NCI-H2196 (cell line): ENCODE data around the gene TDRD12.

Source experiments
- DNase-seq: peaks from one replicate; lab custom pipeline; 2025; ENCODE audit not compliant: unreplicated experiment; lab: John Stamatoyannopoulos, UW

The TDRD12 gene

GRCh38 chr19:32719611-32720059, at the start of gene TDRD12:
Gene TDRD12, plus strand, starts transcription at chr19:32719767. Its CDS starts 306 bp downstream, at chr19:32720073.
- no peak for DNase-seq

GRCh38 chr19:32671883-32672593, 47.5 kb upstream of the TDRD12 start:
- DNase-seq: no peak

- no peak for DNase-seq
Measured at GRCh38 chr19:32672841-32673240, 46.7 kb upstream of the TDRD12 start.

GRCh38 chr19:32673573-32673972, 46.0 kb upstream of the TDRD12 start:
- no peak for DNase-seq

- peak; percentile 47 for DNase-seq
Measured at GRCh38 chr19:32674153-32674930, 45.2 kb upstream of the TDRD12 start.

- DNase-seq: peak; percentile 99
Measured at GRCh38 chr19:32674931-32675719, 44.4 kb upstream of the TDRD12 start, which contains the start of gene ANKRD27. Gene ANKRD27, minus strand, starts transcription at chr19:32675180. Its CDS starts 16,165 bp downstream, at chr19:32659015.

GRCh38 chr19:32675720-32676185, 43.8 kb upstream of the TDRD12 start, which contains the start of gene RGS9BP:
Gene RGS9BP, plus strand, starts transcription at chr19:32675848. Its CDS starts 416 bp downstream, at chr19:32676264.
- DNase-seq: peak; percentile 69

- peak; percentile 22 for DNase-seq
Measured at GRCh38 chr19:32676186-32676894, 43.2 kb upstream of the TDRD12 start.

GRCh38 chr19:32676895-32677359, 42.6 kb upstream of the TDRD12 start:
- no peak for DNase-seq

GRCh38 chr19:32677657-32678056, 41.9 kb upstream of the TDRD12 start:
- no peak for DNase-seq

GRCh38 chr19:32680986-32681385, 38.6 kb upstream of the TDRD12 start:
- no peak for DNase-seq

- no peak for DNase-seq
Measured at GRCh38 chr19:32682317-32682716, 37.2 kb upstream of the TDRD12 start.

GRCh38 chr19:32686847-32687475, 32.6 kb upstream of the TDRD12 start:
- DNase-seq: no peak

- DNase-seq: no peak
Measured at GRCh38 chr19:32687681-32688080, 31.9 kb upstream of the TDRD12 start.

- no peak for DNase-seq
Measured at GRCh38 chr19:32688311-32688710, 31.3 kb upstream of the TDRD12 start.

GRCh38 chr19:32691291-32691951, 28.1 kb upstream of the TDRD12 start, which contains the start of gene NUDT19:
Gene NUDT19, plus strand, starts transcription at chr19:32691821. Its CDS starts 140 bp downstream, at chr19:32691961.
- peak; percentile 83 for DNase-seq

GRCh38 chr19:32691952-32692726, 27.4 kb upstream of the TDRD12 start:
- DNase-seq: peak; percentile 43

- no peak for DNase-seq
Measured at GRCh38 chr19:32692727-32693061, 26.9 kb upstream of the TDRD12 start.
